ENCODE data around the gene EXOC6. TPM values are rescaled to one million over a fixed set of nuclear protein-coding genes. Genes with fewer than 3 reads are reported as not detected.

Gene EXOC6
- total RNA-seq, 1 donor from 2014 or later: 19.6 TPM

GRCh38 chr10:92829786-92830377 lies 18.4 kb upstream of the EXOC6 start:
- H3K36me3 ChIP-seq: no peaks in the 10 kb centered on the region
- no peak overlapping the region for H3K27ac ChIP-seq
- H3K9me3 ChIP-seq: no peaks in the 10 kb centered on the region
- TF ChIP-seq CTCF (IDR thresholded peaks at IDR 0.05): no peak
- H3K4me1 ChIP-seq: peaks cover 9% of the 10 kb centered on the region
- no peak overlapping the region for H3K4me3 ChIP-seq
- ATAC-seq (no peak), DNase-seq (no peak)
- intact Hi-C loops (cut with DNase I): no loop called here
- no peaks in the 10 kb centered on the region for H3K27me3 ChIP-seq (ENCODE audit: low read depth)

GRCh38 chr10:92830478-92831389 lies 17.6 kb upstream of the EXOC6 start:
- TF ChIP-seq CTCF (IDR thresholded peaks at IDR 0.05): no peak
- Histone ChIP-seq H3K4me1 (peaks cover 9% of the 10 kb centered on the region), H3K36me3 (no peaks in the 10 kb centered on the region), H3K27me3 (ENCODE audit: low read depth) (no peaks in the 10 kb centered on the region), H3K9me3 (no peaks in the 10 kb centered on the region), H3K27ac (peak overlapping the region; percentile 57), H3K4me3 (peak overlapping the region; percentile 48)
- DNase-seq: no peak
- intact Hi-C loops (cut with DNase I): no loop called here
- ATAC-seq: peak; percentile 54 to 70

GRCh38 chr10:92832121-92832520 lies 16.2 kb upstream of the EXOC6 start:
- Histone ChIP-seq H3K4me1 (peaks cover 9% of the 10 kb centered on the region), H3K27ac (no peak overlapping the region), H3K27me3 (ENCODE audit: low read depth) (no peaks in the 10 kb centered on the region), H3K36me3 (no peaks in the 10 kb centered on the region), H3K4me3 (peak overlapping the region; percentile 48), H3K9me3 (no peaks in the 10 kb centered on the region)
- no peak for DNase-seq
- no peak for TF ChIP-seq CTCF (IDR thresholded peaks at IDR 0.05)
- intact Hi-C loops (cut with DNase I): no loop called here
- no peak for ATAC-seq

GRCh38 chr10:92832998-92833650 lies 15.2 kb upstream of the EXOC6 start:
- H3K4me1 ChIP-seq: peaks cover 9% of the 10 kb centered on the region
- no peak overlapping the region for H3K27ac ChIP-seq
- no peak for ATAC-seq
- H3K9me3 ChIP-seq: no peaks in the 10 kb centered on the region
- intact Hi-C loops (cut with DNase I): no loop called here
- H3K36me3 ChIP-seq: no peaks in the 10 kb centered on the region
- H3K27me3 ChIP-seq (ENCODE audit: low read depth): no peaks in the 10 kb centered on the region
- no peak for TF ChIP-seq CTCF (IDR thresholded peaks at IDR 0.05)
- DNase-seq: no peak
- peak overlapping the region; percentile 48 for H3K4me3 ChIP-seq

- H3K27me3 ChIP-seq (ENCODE audit: low read depth): no peaks in the 10 kb centered on the region
- peak overlapping the region; percentile 48 for H3K4me3 ChIP-seq
- DNase-seq (no peak), ATAC-seq (no peak)
- no peaks in the 10 kb centered on the region for H3K36me3 ChIP-seq
- intact Hi-C loops (cut with DNase I): no loop called here
- peaks cover 9% of the 10 kb centered on the region for H3K4me1 ChIP-seq
- H3K9me3 ChIP-seq: no peaks in the 10 kb centered on the region
- no peak for TF ChIP-seq CTCF (IDR thresholded peaks at IDR 0.05)
- H3K27ac ChIP-seq: no peak overlapping the region
Observed at GRCh38 chr10:92834331-92834730, 14.0 kb upstream of the EXOC6 start.

All from lower lobe of right lung (tissue), 2 donors.